Panc1 (cell line): ENCODE data around the gene PCNX2. TPM values are rescaled to one million over a fixed set of nuclear protein-coding genes. Genes with fewer than 3 reads are reported as not detected.

Experiments
- ATAC-seq: fragments of 200-7000 bp; cut with Tn5 transposase; 2 replicates; pipeline ENCODE4 v1.9.1; 2020; ENCODE audit warnings: mild to moderate bottlenecking, moderate library complexity
- BruUV-seq: library from RNA; stranded (reverse); fragments of 400-500 nt; replicated peaks from 2 replicates; lab custom pipeline; 2021; lab: Mats Ljungman, UMichigan
- CTCF ChIA-PET: fragments of 300-600 bp; sonication (Branson Sonifier 250); formaldehyde crosslinking; loops from one replicate; lab custom pipeline; 2022; ENCODE audit warnings: antibody characterized with exemption; lab: Charles Lee
- POLR2A ChIA-PET: fragments of 300-600 bp; sonication (Branson Sonifier 250); formaldehyde crosslinking; loops from one replicate; lab custom pipeline; 2022; ENCODE audit warnings: antibody characterized with exemption; lab: Charles Lee
- DNase-seq: peaks from one replicate; pipeline ENCODE4 v3.0.0-alpha.2; 2010; ENCODE audit warnings: low read depth, low spot score
- H3K27ac ChIP-seq: 2 replicates; pipeline ENCODE4 v1.5.1; 2011; ENCODE audit warnings: mild to moderate bottlenecking, low read length, inconsistent platforms
- H3K27me3 ChIP-seq: fragments of 200-500 bp; sonication (Bioruptor generic); 2 replicates; pipeline ENCODE4 v1.6.0; 2014; ENCODE audit warnings: low read length, inconsistent platforms; ENCODE audit not compliant: control insufficient read depth, insufficient read depth
- H3K36me3 ChIP-seq: fragments of 200-500 bp; sonication (Bioruptor generic); 2 replicates; pipeline ENCODE4 v1.5.1; 2014; ENCODE audit warnings: inconsistent platforms, mild to moderate bottlenecking, low read length, moderate library complexity; ENCODE audit not compliant: control insufficient read depth, insufficient read depth
- H3K4me1 ChIP-seq: 2 replicates; pipeline ENCODE4 v1.5.1; 2011; ENCODE audit warnings: inconsistent platforms, mild to moderate bottlenecking, low read length, moderate library complexity; ENCODE audit not compliant: control insufficient read depth, insufficient read depth
- H3K4me3 ChIP-seq, 2 experiments: 2 replicates each; pipeline ENCODE4 v1.5.1; 2011 to 2012; ENCODE audit warnings: low read depth in 2 of 2, low read length in 2 of 2, mild to moderate bottlenecking in 2 of 2, inconsistent platforms in 1 of 2, moderate library complexity in 1 of 2
- H3K9me3 ChIP-seq: fragments of 200-500 bp; sonication (Bioruptor generic); 2 replicates; pipeline ENCODE4 v1.5.1; 2014; ENCODE audit warnings: low read depth, mild to moderate bottlenecking, inconsistent platforms, low read length, moderate library complexity; ENCODE audit not compliant: control insufficient read depth, insufficient read depth
- CTCF ChIP-seq: fragments of 450-650 bp; IDR thresholded peaks from 2 replicates; pipeline ENCODE4 v1.5.1; 2017; ENCODE audit warnings: mild to moderate bottlenecking
- POLR2AphosphoS5 ChIP-seq: IDR thresholded peaks from 2 replicates; pipeline ENCODE4 v1.6.1; 2012; ENCODE audit warnings: mild to moderate bottlenecking, low read depth, low read length, moderate library complexity
- REST ChIP-seq, 2 experiments: IDR thresholded peaks; 2 replicates each; pipeline ENCODE4 v1.6.1; 2011 to 2012; ENCODE audit warnings: low read depth in 2 of 2, control low read depth in 1 of 2, low read length in 1 of 2, mild to moderate bottlenecking in 1 of 2, moderate library complexity in 1 of 2; ENCODE audit not compliant: insufficient read depth in 1 of 2
- SIN3A ChIP-seq: IDR thresholded peaks from 2 replicates; pipeline ENCODE4 v1.6.1; 2012; ENCODE audit warnings: low read depth, mild to moderate bottlenecking, low read length, moderate library complexity, borderline replicate concordance; ENCODE audit not compliant: insufficient read depth
- TCF7L2 ChIP-seq: IDR thresholded peaks from 2 replicates; pipeline ENCODE4 v1.6.1; 2011; ENCODE audit warnings: mild to moderate bottlenecking, low read depth, low read length, inconsistent platforms
- in situ Hi-C: cut with HindIII; loops from 2 replicates; pipeline ENCODE4 v1.10.0; 2016; ENCODE audit warnings: low sequenced_read_pairs, low pct_unique_long_range_greater_than_20kb
- intact Hi-C: fragments of 100-400 bp; cut with micrococcal nuclease; formaldehyde crosslinking; loops from one replicate; pipeline ENCODE4 v1.10.0; 2022; ENCODE audit not compliant: unreplicated experiment
- total RNA-seq: library from RNA; stranded (reverse); gene quantifications from one replicate; pipeline ENCODE4 v1.2.1, GENCODE V29; 2021; ENCODE audit not compliant: unreplicated experiment

Gene PCNX2
- total RNA-seq, 1 experiment from 2014 or later: 2.6 TPM

- DNase-seq: peak; percentile 15
- no peaks in the 10 kb centered on the region for H3K36me3 ChIP-seq
- H3K4me1 ChIP-seq: no peaks in the 10 kb centered on the region
- peak; percentile 53; the same call in 1 of the 2 replicates for ATAC-seq
- ChIA-PET POLR2A (no interaction called here), CTCF (no interaction called here)
- H3K27ac ChIP-seq: no peak overlapping the region
- no peak overlapping the region for H3K4me3 ChIP-seq
- H3K9me3 ChIP-seq: no peaks in the 10 kb centered on the region
- intact Hi-C loops (loop anchor here (10.0 kb wide), 1 partner anchor 390 kb away; the partner anchor contains the start of gene SIPA1L2), in situ Hi-C loops (no loop called here)
- peaks cover 3% of the 10 kb centered on the region; the same call in 1 of the 2 replicates for H3K27me3 ChIP-seq
- no TSS peak for BruUV-seq
- TF ChIP-seq SIN3A: no peak
- TF ChIP-seq CTCF: peak; percentile 66
These were observed 270.4 kb downstream of the PCNX2 start for GRCh38 chr1:233025157-233025556.

GRCh38 chr1:233024199-233024598 lies 271.3 kb downstream of the PCNX2 start:
- in situ Hi-C loops (no loop called here), intact Hi-C loops (loop anchor here (10.0 kb wide), 1 partner anchor 389 kb away; the partner anchor contains the start of gene SIPA1L2)
- CTCF ChIA-PET: no interaction called here
- Histone ChIP-seq H3K9me3 (no peaks in the 10 kb centered on the region), H3K4me1 (no peaks in the 10 kb centered on the region), H3K27ac (no peak overlapping the region), H3K27me3 (peaks cover 3% of the 10 kb centered on the region; the same call in 1 of the 2 replicates), H3K36me3 (no peaks in the 10 kb centered on the region), H3K4me3 (no peak overlapping the region)
- TF ChIP-seq CTCF (no peak), TCF7L2 (no peak), REST (IDR thresholded peaks at IDR 0.05; ENCODE audit: insufficient read depth in 1 of 2, low read depth in 2 of 2, low read length in 1 of 2) (no peak), SIN3A (no peak), POLR2AphosphoS5 (no peak)
- POLR2A ChIA-PET: no interaction called here
- DNase-seq (no peak), ATAC-seq (no peak)
- no TSS peak for BruUV-seq
